Upper lobe of left lung (tissue), 4 donors: ENCODE data around the gene GLP2R.

Experiments
- POLR2AphosphoS5 ChIP-seq, 2 donors: sonication (generic); formaldehyde crosslinking; IDR thresholded peaks; one replicate each; pipeline ENCODE4 v1.5.1; 2017; ENCODE audit warnings: antibody characterized with exemption in 2 of 2
- TF ChIP-seq, protein P1 (sequence below), 6 experiments: fragments of 450-650 bp in 4 of 6; fragments of 200-600 bp in 2 of 6; sonication (generic) in 2 of 6; IDR thresholded peaks; one replicate each; pipeline ENCODE4 v1.5.1; 2016 to 2019; ENCODE audit warnings: antibody characterized with exemption in 6 of 6

DNA sequence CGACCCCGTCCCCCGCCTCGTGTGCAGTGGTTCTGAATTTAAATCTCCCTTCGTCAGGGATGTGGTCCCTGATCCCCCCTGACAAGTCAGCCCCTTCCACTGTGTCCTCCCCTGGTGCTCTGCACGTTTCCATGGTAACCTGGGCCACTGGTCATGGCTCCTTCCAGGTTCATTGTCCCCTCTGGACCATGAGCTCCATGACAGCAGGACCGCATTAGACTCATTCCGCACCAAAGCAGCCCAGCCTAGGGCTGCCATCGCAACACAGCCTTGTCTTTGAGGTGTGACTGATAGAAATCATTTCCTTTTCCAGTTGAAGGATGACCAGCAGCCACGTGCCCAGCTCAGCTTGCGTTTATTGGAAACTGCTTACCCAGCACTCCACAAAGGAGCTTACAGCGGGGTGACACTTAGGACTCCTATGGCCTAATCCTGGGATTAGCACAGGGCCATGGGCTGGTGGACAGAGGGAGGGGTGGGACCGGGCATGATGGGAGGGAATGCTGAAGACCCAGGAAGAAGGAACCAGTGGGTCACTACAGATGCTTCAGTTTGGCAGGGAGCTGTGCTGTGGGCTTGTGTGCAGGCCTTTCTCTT is 71.7 kb downstream of the GLP2R start:
- TF ChIP-seq POLR2AphosphoS5 (IDR thresholded peaks at IDR 0.05), result no peak
- TF ChIP-seq, protein P1, sequence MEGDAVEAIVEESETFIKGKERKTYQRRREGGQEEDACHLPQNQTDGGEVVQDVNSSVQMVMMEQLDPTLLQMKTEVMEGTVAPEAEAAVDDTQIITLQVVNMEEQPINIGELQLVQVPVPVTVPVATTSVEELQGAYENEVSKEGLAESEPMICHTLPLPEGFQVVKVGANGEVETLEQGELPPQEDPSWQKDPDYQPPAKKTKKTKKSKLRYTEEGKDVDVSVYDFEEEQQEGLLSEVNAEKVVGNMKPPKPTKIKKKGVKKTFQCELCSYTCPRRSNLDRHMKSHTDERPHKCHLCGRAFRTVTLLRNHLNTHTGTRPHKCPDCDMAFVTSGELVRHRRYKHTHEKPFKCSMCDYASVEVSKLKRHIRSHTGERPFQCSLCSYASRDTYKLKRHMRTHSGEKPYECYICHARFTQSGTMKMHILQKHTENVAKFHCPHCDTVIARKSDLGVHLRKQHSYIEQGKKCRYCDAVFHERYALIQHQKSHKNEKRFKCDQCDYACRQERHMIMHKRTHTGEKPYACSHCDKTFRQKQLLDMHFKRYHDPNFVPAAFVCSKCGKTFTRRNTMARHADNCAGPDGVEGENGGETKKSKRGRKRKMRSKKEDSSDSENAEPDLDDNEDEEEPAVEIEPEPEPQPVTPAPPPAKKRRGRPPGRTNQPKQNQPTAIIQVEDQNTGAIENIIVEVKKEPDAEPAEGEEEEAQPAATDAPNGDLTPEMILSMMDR (IDR thresholded peaks at IDR 0.05), result no peak
